Endothelial cell of umbilical vein (primary cell): ENCODE data around the gene CDH1. TPM values are rescaled to one million over a fixed set of nuclear protein-coding genes. Genes with fewer than 3 reads are reported as not detected.

Experiments used
- BruUV-seq: library from RNA; stranded (reverse); fragments of 400-500 nt; replicated peaks from 2 replicates; lab custom pipeline; 2021; lab: Mats Ljungman, UMichigan
- CTCF ChIA-PET: fragments of 300-600, 350-600 bp; sonication (Branson Sonifier 250); formaldehyde crosslinking; loops from one replicate; lab custom pipeline; 2021; ENCODE audit warnings: antibody characterized with exemption, inconsistent platforms; lab: Charles Lee
- POLR2A ChIA-PET: fragments of 300-600, 350-600 bp; sonication (Branson Sonifier 250); formaldehyde crosslinking; loops from one replicate; lab custom pipeline; 2021; ENCODE audit warnings: antibody characterized with exemption, inconsistent platforms; lab: Charles Lee
- DNase-seq: peaks from one replicate; pipeline ENCODE4 v3.0.0-alpha.2; 2011; ENCODE audit warnings: low read depth, low spot score
- FAIRE-seq: peaks from 2 replicates; lab custom pipeline; 2011; peaks lifted over from hg19 to GRCh38; lab: Jason Lieb, UNC
- H2AFZ ChIP-seq: 2 replicates; pipeline ENCODE4 v1.6.0; 2012; ENCODE audit warnings: low read depth, low read length, control low read depth, inconsistent platforms
- H3K27ac ChIP-seq: 2 replicates; pipeline ENCODE4 v1.5.1; 2011; ENCODE audit warnings: low read depth, mild to moderate bottlenecking, control low read depth, low read length, moderate library complexity; ENCODE audit not compliant: insufficient read depth
- H3K27me3 ChIP-seq, 2 experiments: 2 replicates each; pipeline versions ENCODE4 v1.6.0 to v1.6.1; 2011; ENCODE audit warnings: low read length in 2 of 2, mixed read lengths in 1 of 2; ENCODE audit not compliant: control insufficient read depth in 2 of 2, insufficient read depth in 2 of 2
- H3K36me3 ChIP-seq, 2 experiments: 2 replicates in 1 of 2; 3 replicates in 1 of 2; pipeline ENCODE4 v1.5.1; 2011; ENCODE audit warnings: low read length in 2 of 2, mild to moderate bottlenecking in 1 of 2, moderate library complexity in 1 of 2; ENCODE audit not compliant: control insufficient read depth in 2 of 2, insufficient read depth in 2 of 2; ENCODE audit errors: extremely low read depth in 1 of 2
- H3K4me1 ChIP-seq: 3 replicates; pipeline ENCODE4 v1.5.1; 2011; ENCODE audit warnings: mild to moderate bottlenecking, low read length; ENCODE audit not compliant: control insufficient read depth, insufficient read depth; ENCODE audit errors: extremely low read depth
- H3K4me2 ChIP-seq: 2 replicates; pipeline ENCODE4 v1.6.1; 2011; ENCODE audit warnings: low read length, control low read depth, mixed read lengths; ENCODE audit not compliant: insufficient read depth
- H3K4me3 ChIP-seq, 3 experiments: fragments of 200-600 bp in 1 of 3; sonication (generic), shearing (Covaris generic) in 1 of 3; replicated peaks in 1 of 3; 2 replicates each; pipeline ENCODE4 v1.5.1; 2011 to 2016; ENCODE audit warnings: control low read depth in 3 of 3, low read length in 3 of 3, mild to moderate bottlenecking in 2 of 3, inconsistent platforms in 1 of 3, low read depth in 1 of 3, moderate library complexity in 1 of 3; ENCODE audit not compliant: insufficient read depth in 1 of 3
- H3K79me2 ChIP-seq: 2 replicates; pipeline ENCODE4 v1.6.0; 2012; ENCODE audit warnings: low read length, inconsistent platforms; ENCODE audit not compliant: control insufficient read depth, insufficient read depth
- H3K9ac ChIP-seq: replicated peaks from 2 replicates; pipeline ENCODE3; 2011; ENCODE audit warnings: low read length, control low read depth; ENCODE audit not compliant: insufficient read depth; ENCODE audit errors: extremely low read depth
- H3K9me1 ChIP-seq: replicated peaks from 3 replicates; pipeline ENCODE4 v1.6.0; 2011; ENCODE audit warnings: mild to moderate bottlenecking, low read length; ENCODE audit not compliant: control insufficient read depth, insufficient read depth; ENCODE audit errors: extremely low read depth
- H3K9me3 ChIP-seq: replicated peaks from 2 replicates; pipeline ENCODE4 v1.5.1; 2012; ENCODE audit warnings: low read length, inconsistent platforms; ENCODE audit not compliant: control insufficient read depth, insufficient read depth
- H4K20me1 ChIP-seq: replicated peaks from 2 replicates; pipeline ENCODE3; 2011; ENCODE audit warnings: mild to moderate bottlenecking, low read length; ENCODE audit not compliant: control insufficient read depth, insufficient read depth; ENCODE audit errors: extremely low read depth
- CTCF ChIP-seq, 2 donors: IDR thresholded peaks; 1 replicate in 1 of 2; 2 replicates in 1 of 2; pipeline ENCODE4 v1.5.1; 2011; ENCODE audit warnings: low read length in 2 of 2, mild to moderate bottlenecking in 2 of 2, moderate library complexity in 2 of 2, control low read depth in 1 of 2, inconsistent platforms in 1 of 2, low read depth in 1 of 2; ENCODE audit not compliant: insufficient read depth in 1 of 2; ENCODE audit errors: extremely low read depth in 1 of 2
- EZH2 ChIP-seq: IDR thresholded peaks from 2 replicates; pipeline ENCODE4 v1.6.1; 2012; ENCODE audit warnings: borderline replicate concordance, low read depth, mild to moderate bottlenecking, moderate library complexity, low read length, inconsistent platforms; ENCODE audit not compliant: severe bottlenecking
- FOS ChIP-seq: IDR thresholded peaks from 2 replicates; pipeline ENCODE4 v1.6.1; 2011; ENCODE audit warnings: mild to moderate bottlenecking, low read length, moderate library complexity, borderline replicate concordance; ENCODE audit not compliant: insufficient read depth
- GATA2 ChIP-seq: IDR thresholded peaks from 2 replicates; pipeline ENCODE4 v1.7.0; 2011; ENCODE audit warnings: low read depth, mild to moderate bottlenecking, moderate library complexity, mixed read lengths, low read length; ENCODE audit not compliant: insufficient read length, insufficient read depth
- MAX ChIP-seq: IDR thresholded peaks from 2 replicates; pipeline ENCODE4 v1.6.1; 2011; ENCODE audit not compliant: insufficient read depth, insufficient read length
- POLR2A ChIP-seq: IDR thresholded peaks from 2 replicates; pipeline ENCODE4 v1.6.1; 2012; ENCODE audit warnings: low read depth, mild to moderate bottlenecking, control low read depth, low read length
- dilution Hi-C: fragments of 300-500 bp; cut with MboI; formaldehyde crosslinking; loops from one replicate; pipeline ENCODE4 v1.15.0; 2019; ENCODE audit warnings: low sequenced_read_pairs; ENCODE audit not compliant: extremely low pct_ligation_motif_present
- intact Hi-C: fragments of 100-400 bp; cut with micrococcal nuclease; formaldehyde crosslinking; loops from one replicate; pipeline ENCODE4 v1.10.0; 2022
- polyA plus RNA-seq, 4 experiments: library from polyadenylated mRNA; depleted of rRNA in 3 of 4; stranded (reverse) in 3 of 4; unstranded in 1 of 4; fragments of >200 nt; gene quantifications; 2 replicates each; pipeline versions ENCODE4 v1.2.1 to v1.2.3, GENCODE V29; 2011 to 2012; ENCODE audit warnings: missing spikeins in 1 of 4
- total RNA-seq: library from RNA; stranded (reverse); gene quantifications from 2 replicates; pipeline ENCODE4 v1.2.3, GENCODE V29; 2021

The CDH1 gene
- total and polyA plus RNA-seq, 2 donors (not counting 3 experiments of a cell fraction or from before 2014, with no cell fraction given), result 0.28 to 0.69 TPM

- FAIRE-seq (no peak), DNase-seq (no peak)
- Histone ChIP-seq H4K20me1 (no peaks in the 10 kb centered on the region), H2AFZ (no peak overlapping the region), H3K4me3 (no peak overlapping the region), H3K27ac (no peak overlapping the region), H3K9ac (no peak overlapping the region), H3K36me3 (no peaks in the 10 kb centered on the region), H3K79me2 (no peaks in the 10 kb centered on the region), H3K9me3 (no peaks in the 10 kb centered on the region), H3K27me3 (no peaks in the 10 kb centered on the region), H3K4me1 (no peaks in the 10 kb centered on the region), H3K9me1 (no peaks in the 10 kb centered on the region), H3K4me2 (no peak overlapping the region)
- no peak for TF ChIP-seq GATA2
- TF ChIP-seq EZH2, result no peak
- TF ChIP-seq MAX, result no peak
- no peak for TF ChIP-seq FOS
- no peak for TF ChIP-seq CTCF (IDR thresholded peaks at IDR 0.05; ENCODE audit: extremely low read depth in 1 of 2, insufficient read depth in 1 of 2, low read depth in 1 of 2, low read length in 2 of 2)
- TF ChIP-seq POLR2A, result no peak
- ChIA-PET POLR2A (no interaction called here), CTCF (no interaction called here)
- dilution Hi-C loops (no loop called here), intact Hi-C loops (no loop called here)
- BruUV-seq, result no TSS peak
These were observed 55.6 kb downstream of the CDH1 start for GRCh38 chr16:68792465-68793324.
